HEK293 (cell line): Measurements from ENCODE around the gene PALM2AKAP2.
A peak's percentile ranks its signal among the peaks of the same experiment; 100 is the strongest.

Experiments
- BCL11A ChIP-seq: fragments of 450-650 bp; formaldehyde crosslinking; IDR thresholded peaks from 2 replicates; pipeline ENCODE4 v1.5.1; 2016; ENCODE audit warnings: low read depth, missing biosample characterization, missing genetic modification characterization
- FEZF1 ChIP-seq: fragments of 450-650 bp; formaldehyde crosslinking; IDR thresholded peaks from 2 replicates; pipeline ENCODE4 v1.5.1; 2016; ENCODE audit warnings: missing biosample characterization, missing genetic modification characterization
- MEIS1 ChIP-seq: sonication (generic); formaldehyde crosslinking; IDR thresholded peaks from 2 replicates; pipeline ENCODE4 v1.8.1; 2022; ENCODE audit warnings: missing genetic modification reagents, mild to moderate bottlenecking, borderline replicate concordance
- MYNN ChIP-seq: fragments of 450-650 bp; formaldehyde crosslinking; IDR thresholded peaks from 2 replicates; pipeline ENCODE4 v1.5.1; 2016; ENCODE audit warnings: missing biosample characterization, missing genetic modification characterization, borderline replicate concordance
- OVOL3 ChIP-seq: fragments of 450-650 bp; formaldehyde crosslinking; IDR thresholded peaks from 2 replicates; pipeline ENCODE4 v1.5.1; 2016; ENCODE audit warnings: missing biosample characterization, missing genetic modification characterization
- RBAK ChIP-seq: fragments of 450-650 bp; formaldehyde crosslinking; IDR thresholded peaks from 2 replicates; pipeline ENCODE4 v1.5.1; 2016; ENCODE audit warnings: missing biosample characterization, missing genetic modification characterization
- TRIM28 ChIP-seq: IDR thresholded peaks from 2 replicates; pipeline ENCODE4 v1.6.1; 2011; ENCODE audit warnings: low read length, control low read depth, borderline replicate concordance
- ZBTB8A ChIP-seq: fragments of 450-650 bp; formaldehyde crosslinking; IDR thresholded peaks from 2 replicates; pipeline ENCODE4 v1.5.1; 2016; ENCODE audit warnings: missing biosample characterization, missing genetic modification characterization
- ZEB2 ChIP-seq: fragments of 450-650 bp; formaldehyde crosslinking; IDR thresholded peaks from 2 replicates; pipeline ENCODE4 v1.5.1; 2016; ENCODE audit warnings: missing biosample characterization, missing genetic modification characterization
- ZNF174 ChIP-seq: fragments of 450-650 bp; formaldehyde crosslinking; IDR thresholded peaks from 2 replicates; pipeline ENCODE4 v1.5.0; 2017; ENCODE audit warnings: missing biosample characterization, mild to moderate bottlenecking, missing genetic modification characterization
- ZNF18 ChIP-seq: fragments of 450-650 bp; formaldehyde crosslinking; IDR thresholded peaks from 2 replicates; pipeline ENCODE4 v1.5.1; 2016; ENCODE audit warnings: missing biosample characterization, missing genetic modification characterization
- ZNF19 ChIP-seq: fragments of 450-650 bp; formaldehyde crosslinking; IDR thresholded peaks from 2 replicates; pipeline ENCODE4; 2016; ENCODE audit warnings: missing biosample characterization, missing genetic modification characterization, low read depth
- ZNF2 ChIP-seq: fragments of 450-650 bp; formaldehyde crosslinking; IDR thresholded peaks from 2 replicates; pipeline ENCODE4 v1.5.1; 2016; ENCODE audit warnings: missing biosample characterization, missing genetic modification characterization
- ZNF248 ChIP-seq: fragments of 450-650 bp; formaldehyde crosslinking; IDR thresholded peaks from 2 replicates; pipeline ENCODE4 v1.5.1; 2017; ENCODE audit warnings: missing biosample characterization, missing genetic modification characterization
- ZNF274 ChIP-seq, 2 experiments: fragments of 200-500 bp in 1 of 2; fragments of 450-650 bp in 1 of 2; sonication (Bioruptor generic) in 1 of 2; formaldehyde crosslinking in 1 of 2; IDR thresholded peaks; 2 replicates each; pipeline versions ENCODE4 v1.5.1 to v1.6.1; 2014 to 2016; ENCODE audit warnings: borderline replicate concordance in 1 of 2, inconsistent platforms in 1 of 2, low read length in 1 of 2, missing biosample characterization in 1 of 2, missing genetic modification characterization in 1 of 2
- ZNF280C ChIP-seq: fragments of 450-650 bp; formaldehyde crosslinking; IDR thresholded peaks from 2 replicates; pipeline ENCODE4 v1.5.1; 2016; ENCODE audit warnings: missing biosample characterization, missing genetic modification characterization
- ZNF292 ChIP-seq: fragments of 450-650 bp; formaldehyde crosslinking; IDR thresholded peaks from 2 replicates; pipeline ENCODE4 v1.5.1; 2016; ENCODE audit warnings: low read depth, missing biosample characterization, missing genetic modification characterization, borderline replicate concordance
- ZNF354C ChIP-seq: fragments of 450-650 bp; formaldehyde crosslinking; IDR thresholded peaks from 2 replicates; pipeline ENCODE4 v1.5.1; 2016; ENCODE audit warnings: missing biosample characterization, missing genetic modification characterization, low read depth, borderline replicate concordance
- ZNF366 ChIP-seq: fragments of 450-650 bp; formaldehyde crosslinking; conservative IDR thresholded peaks from 2 replicates; pipeline ENCODE4 v1.5.1; 2016; ENCODE audit warnings: missing biosample characterization, missing genetic modification characterization
- ZNF433 ChIP-seq: fragments of 450-650 bp; formaldehyde crosslinking; IDR thresholded peaks from 2 replicates; pipeline ENCODE4 v1.5.1; 2016; ENCODE audit warnings: missing biosample characterization, missing genetic modification characterization, low read depth
- ZNF501 ChIP-seq: fragments of 450-650 bp; formaldehyde crosslinking; IDR thresholded peaks from 2 replicates; pipeline ENCODE4 v1.5.1; 2016; ENCODE audit warnings: missing biosample characterization, missing genetic modification characterization
- ZNF529 ChIP-seq: fragments of 450-650 bp; formaldehyde crosslinking; IDR thresholded peaks from 2 replicates; pipeline ENCODE4 v1.5.1; 2017; ENCODE audit warnings: missing genetic modification characterization, missing biosample characterization; ENCODE audit not compliant: insufficient replicate concordance
- ZNF555 ChIP-seq: fragments of 450-650 bp; formaldehyde crosslinking; conservative IDR thresholded peaks from 2 replicates; pipeline ENCODE4 v1.5.1; 2017; ENCODE audit warnings: missing biosample characterization, mild to moderate bottlenecking, missing genetic modification characterization, inconsistent platforms
- ZNF571 ChIP-seq: fragments of 450-650 bp; formaldehyde crosslinking; IDR thresholded peaks from 2 replicates; pipeline ENCODE4 v1.5.0; 2017; ENCODE audit warnings: missing biosample characterization, missing genetic modification characterization
- ZNF610 ChIP-seq: fragments of 450-650 bp; formaldehyde crosslinking; IDR thresholded peaks from 2 replicates; pipeline ENCODE4 v1.5.1; 2016; ENCODE audit warnings: missing biosample characterization, missing genetic modification characterization, borderline replicate concordance
- ZNF623 ChIP-seq: fragments of 450-650 bp; formaldehyde crosslinking; IDR thresholded peaks from 2 replicates; pipeline ENCODE4 v1.5.1; 2016; ENCODE audit warnings: missing biosample characterization, missing genetic modification characterization
- ZNF624 ChIP-seq: fragments of 450-650 bp; formaldehyde crosslinking; IDR thresholded peaks from 2 replicates; pipeline ENCODE4 v1.5.1; 2017; ENCODE audit warnings: missing biosample characterization, missing genetic modification characterization
- ZNF654 ChIP-seq: fragments of 450-650 bp; formaldehyde crosslinking; IDR thresholded peaks from 2 replicates; pipeline ENCODE4 v1.5.1; 2016; ENCODE audit warnings: low read depth, missing biosample characterization, missing genetic modification characterization
- ZNF837 ChIP-seq: fragments of 450-650 bp; formaldehyde crosslinking; IDR thresholded peaks from 2 replicates; pipeline ENCODE4 v1.5.1; 2016; ENCODE audit warnings: missing biosample characterization, missing genetic modification characterization
- ZSCAN23 ChIP-seq: fragments of 450-650 bp; formaldehyde crosslinking; IDR thresholded peaks from 2 replicates; pipeline ENCODE4 v1.5.1; 2016; ENCODE audit warnings: missing biosample characterization, missing genetic modification characterization
- TF ChIP-seq, protein P1 (sequence below): fragments of 450-650 bp; formaldehyde crosslinking; IDR thresholded peaks from 2 replicates; pipeline ENCODE4 v1.5.1; 2016; ENCODE audit warnings: missing biosample characterization, missing genetic modification characterization, borderline replicate concordance
- TF ChIP-seq, protein P2 (sequence below): fragments of 450-650 bp; formaldehyde crosslinking; IDR thresholded peaks from 2 replicates; pipeline ENCODE4 v1.5.1; 2016; ENCODE audit warnings: missing biosample characterization, missing genetic modification characterization

Gene PALM2AKAP2

GRCh38 chr9:109730228-109730627 is 49.8 kb upstream of the PALM2AKAP2 start (continued):
- TF ChIP-seq ZNF280C (no peak), ZNF354C (no peak), ZNF571 (tag by site-specific recombination) (no peak), ZNF292 (no peak), ZNF624 (no peak), MEIS1 (no peak), ZSCAN23 (tag by site-specific recombination) (no peak), ZNF2 (tag by site-specific recombination) (no peak), TRIM28 (peak; percentile 31; the same call in 1 of the 2 replicates), ZNF623 (tag by site-specific recombination) (no peak), ZNF433 (tag by site-specific recombination) (no peak), BCL11A (tag by site-specific recombination) (no peak), ZBTB8A (tag by site-specific recombination) (peak; percentile 39; the same call in 1 of the 2 replicates), ZNF366 (tag by site-specific recombination) (0 out of 2 replicates have a peak, but pooled peaks have one; percentile 51), ZNF174 (no peak), ZNF18 (tag by site-specific recombination) (peak; percentile 44; the same call in 1 of the 2 replicates), MYNN (tag by site-specific recombination) (peak; percentile 55; the same call in 1 of the 2 replicates), ZNF654 (tag by site-specific recombination) (no peak), ZNF248 (tag by site-specific recombination) (no peak), FEZF1 (tag by site-specific recombination) (peak; percentile 68), ZNF837 (tag by site-specific recombination) (no peak), ZNF274 (IDR thresholded peaks at IDR 0.05; ENCODE audit: low read length) (no peak), ZNF274 (tag by site-specific recombination; IDR thresholded peaks at IDR 0.05; ENCODE audit: borderline replicate concordance) (no peak), ZNF529 (tag by site-specific recombination) (no peak), ZEB2 (peak; percentile 61), ZNF610 (tag by site-specific recombination) (no peak), ZNF19 (tag by site-specific recombination) (no peak), ZNF555 (no peak), RBAK (no peak), OVOL3 (tag by site-specific recombination) (no peak), ZNF501 (tag by site-specific recombination) (no peak)
- TF ChIP-seq, protein P1, sequence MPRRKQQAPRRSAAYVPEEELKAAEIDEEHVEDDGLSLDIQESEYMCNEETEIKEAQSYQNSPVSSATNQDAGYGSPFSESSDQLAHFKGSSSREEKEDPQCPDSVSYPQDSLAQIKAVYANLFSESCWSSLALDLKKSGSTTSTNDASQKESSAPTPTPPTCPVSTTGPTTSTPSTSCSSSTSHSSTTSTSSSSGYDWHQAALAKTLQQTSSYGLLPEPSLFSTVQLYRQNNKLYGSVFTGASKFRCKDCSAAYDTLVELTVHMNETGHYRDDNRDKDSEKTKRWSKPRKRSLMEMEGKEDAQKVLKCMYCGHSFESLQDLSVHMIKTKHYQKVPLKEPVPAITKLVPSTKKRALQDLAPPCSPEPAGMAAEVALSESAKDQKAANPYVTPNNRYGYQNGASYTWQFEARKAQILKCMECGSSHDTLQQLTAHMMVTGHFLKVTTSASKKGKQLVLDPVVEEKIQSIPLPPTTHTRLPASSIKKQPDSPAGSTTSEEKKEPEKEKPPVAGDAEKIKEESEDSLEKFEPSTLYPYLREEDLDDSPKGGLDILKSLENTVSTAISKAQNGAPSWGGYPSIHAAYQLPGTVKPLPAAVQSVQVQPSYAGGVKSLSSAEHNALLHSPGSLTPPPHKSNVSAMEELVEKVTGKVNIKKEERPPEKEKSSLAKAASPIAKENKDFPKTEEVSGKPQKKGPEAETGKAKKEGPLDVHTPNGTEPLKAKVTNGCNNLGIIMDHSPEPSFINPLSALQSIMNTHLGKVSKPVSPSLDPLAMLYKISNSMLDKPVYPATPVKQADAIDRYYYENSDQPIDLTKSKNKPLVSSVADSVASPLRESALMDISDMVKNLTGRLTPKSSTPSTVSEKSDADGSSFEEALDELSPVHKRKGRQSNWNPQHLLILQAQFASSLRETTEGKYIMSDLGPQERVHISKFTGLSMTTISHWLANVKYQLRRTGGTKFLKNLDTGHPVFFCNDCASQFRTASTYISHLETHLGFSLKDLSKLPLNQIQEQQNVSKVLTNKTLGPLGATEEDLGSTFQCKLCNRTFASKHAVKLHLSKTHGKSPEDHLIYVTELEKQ (tag by site-specific recombination): peak; percentile 48; the same call in 1 of the 2 replicates
- TF ChIP-seq, protein P2, sequence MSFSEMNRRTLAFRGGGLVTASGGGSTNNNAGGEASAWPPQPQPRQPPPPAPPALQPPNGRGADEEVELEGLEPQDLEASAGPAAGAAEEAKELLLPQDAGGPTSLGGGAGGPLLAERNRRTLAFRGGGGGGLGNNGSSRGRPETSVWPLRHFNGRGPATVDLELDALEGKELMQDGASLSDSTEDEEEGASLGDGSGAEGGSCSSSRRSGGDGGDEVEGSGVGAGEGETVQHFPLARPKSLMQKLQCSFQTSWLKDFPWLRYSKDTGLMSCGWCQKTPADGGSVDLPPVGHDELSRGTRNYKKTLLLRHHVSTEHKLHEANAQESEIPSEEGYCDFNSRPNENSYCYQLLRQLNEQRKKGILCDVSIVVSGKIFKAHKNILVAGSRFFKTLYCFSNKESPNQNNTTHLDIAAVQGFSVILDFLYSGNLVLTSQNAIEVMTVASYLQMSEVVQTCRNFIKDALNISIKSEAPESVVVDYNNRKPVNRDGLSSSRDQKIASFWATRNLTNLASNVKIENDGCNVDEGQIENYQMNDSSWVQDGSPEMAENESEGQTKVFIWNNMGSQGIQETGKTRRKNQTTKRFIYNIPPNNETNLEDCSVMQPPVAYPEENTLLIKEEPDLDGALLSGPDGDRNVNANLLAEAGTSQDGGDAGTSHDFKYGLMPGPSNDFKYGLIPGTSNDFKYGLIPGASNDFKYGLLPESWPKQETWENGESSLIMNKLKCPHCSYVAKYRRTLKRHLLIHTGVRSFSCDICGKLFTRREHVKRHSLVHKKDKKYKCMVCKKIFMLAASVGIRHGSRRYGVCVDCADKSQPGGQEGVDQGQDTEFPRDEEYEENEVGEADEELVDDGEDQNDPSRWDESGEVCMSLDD (tag by site-specific recombination): no peak
